DMS 273 (cell line): ENCODE results near the gene DLG2.
A peak's percentile ranks its signal among the peaks of the same experiment; 100 is the strongest.
"Not testable (repeated sequence)": the region's sequence is repeated elsewhere in the genome, so short reads cannot be mapped to it uniquely, and the experiment has no call there.

Source experiments
- DNase-seq: peaks from one replicate; lab custom pipeline; 2025; ENCODE audit not compliant: unreplicated experiment; lab: John Stamatoyannopoulos, UW

DLG2 gene

GRCh38 chr11:85042361-85042760 is 584.8 kb downstream of the DLG2 start:
- no peak for DNase-seq

GRCh38 chr11:85040166-85040565 is 587.0 kb downstream of the DLG2 start:
- no peak for DNase-seq

- DNase-seq = no peak
Observed at GRCh38 chr11:85029964-85030363, 597.2 kb downstream of the DLG2 start.

GRCh38 chr11:85028329-85029101 is 598.6 kb downstream of the DLG2 start:
- no peak for DNase-seq

DNA sequence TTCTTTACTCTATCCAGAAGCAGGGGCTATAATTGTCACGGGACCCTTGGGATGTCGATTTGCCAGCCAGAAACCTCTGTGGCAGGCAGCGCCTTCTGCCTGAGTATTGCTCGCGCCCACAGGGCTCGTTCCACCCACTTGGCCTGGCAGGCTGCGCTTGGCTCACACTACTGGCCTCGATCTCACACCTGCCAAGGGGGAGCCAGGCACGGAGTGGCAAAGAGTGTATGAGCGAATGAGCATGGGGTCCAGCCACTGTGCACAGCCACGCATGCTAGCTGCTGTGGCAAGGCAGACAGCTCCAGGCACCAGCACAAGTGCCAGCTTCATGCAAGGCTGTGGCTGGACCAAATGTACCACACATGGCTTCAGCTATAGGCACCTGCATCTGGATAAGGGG is 599.8 kb downstream of the DLG2 start:
- no peak for DNase-seq

- no peak for DNase-seq
Observed at GRCh38 chr11:85021058-85021457, 606.1 kb downstream of the DLG2 start.

DNA sequence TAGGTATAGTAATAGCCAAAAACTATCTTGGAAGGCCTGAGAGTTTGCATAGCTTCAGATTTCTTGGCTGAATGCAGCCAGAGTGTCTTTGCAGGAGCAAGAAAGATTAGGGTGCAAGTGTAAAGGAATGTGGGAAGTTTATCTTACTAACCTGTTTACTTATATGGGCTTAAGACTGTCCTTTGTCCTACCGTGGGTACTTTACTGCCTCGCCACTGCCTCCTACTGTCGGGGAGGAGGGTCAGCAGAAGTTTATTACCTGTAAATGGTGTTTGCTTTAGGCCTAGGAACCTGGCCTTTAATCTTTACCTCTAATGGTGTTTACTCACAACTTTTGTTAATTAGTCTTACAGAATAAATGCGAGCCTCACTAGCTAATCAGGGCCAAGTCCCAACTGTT is 633.8 kb downstream of the DLG2 start:
- DNase-seq = peak; percentile 35

DNA sequence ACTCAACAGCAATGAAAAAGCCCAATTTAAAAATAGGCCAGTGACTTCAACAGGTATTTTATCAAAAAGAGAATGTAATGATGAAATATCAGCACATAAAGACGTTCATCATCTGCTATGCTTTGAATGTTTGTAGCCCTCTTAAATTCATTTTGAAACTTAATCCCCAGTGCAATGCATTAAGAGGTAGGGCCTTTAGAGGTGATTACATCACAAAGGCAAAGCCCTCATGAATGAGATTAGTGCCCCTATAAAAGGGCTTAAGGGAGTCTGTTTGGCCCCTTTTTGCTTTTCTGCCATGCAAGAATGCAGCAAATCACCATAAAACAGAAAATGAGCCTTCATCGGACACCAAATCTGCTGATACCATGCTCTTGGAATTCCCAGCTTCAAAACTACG is 637.0 kb downstream of the DLG2 start:
- no peak for DNase-seq

DNA sequence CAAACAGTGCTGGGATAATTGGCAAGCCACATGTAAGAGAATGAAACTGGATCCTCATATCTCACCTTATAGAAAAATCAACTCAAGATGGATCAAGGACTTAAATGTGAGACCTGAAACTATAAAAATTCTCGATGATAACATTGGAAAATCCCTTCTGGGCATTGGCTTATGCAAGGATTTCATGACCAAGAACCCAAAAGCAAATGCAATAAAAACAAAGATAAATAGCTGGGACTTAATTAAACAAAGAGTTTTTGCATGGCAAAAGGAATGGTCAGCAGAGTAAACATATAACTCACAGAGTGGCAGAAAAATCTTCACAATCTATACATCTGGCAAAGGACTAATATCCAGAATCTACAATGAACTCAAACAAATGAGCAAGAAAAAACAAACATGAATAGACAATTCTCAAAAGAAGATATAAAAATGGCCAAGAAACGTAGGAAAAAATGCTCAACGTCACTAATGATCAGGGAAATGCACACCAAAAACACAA is 639.4 kb downstream of the DLG2 start:
- DNase-seq = not testable (repeated sequence)

DNA sequence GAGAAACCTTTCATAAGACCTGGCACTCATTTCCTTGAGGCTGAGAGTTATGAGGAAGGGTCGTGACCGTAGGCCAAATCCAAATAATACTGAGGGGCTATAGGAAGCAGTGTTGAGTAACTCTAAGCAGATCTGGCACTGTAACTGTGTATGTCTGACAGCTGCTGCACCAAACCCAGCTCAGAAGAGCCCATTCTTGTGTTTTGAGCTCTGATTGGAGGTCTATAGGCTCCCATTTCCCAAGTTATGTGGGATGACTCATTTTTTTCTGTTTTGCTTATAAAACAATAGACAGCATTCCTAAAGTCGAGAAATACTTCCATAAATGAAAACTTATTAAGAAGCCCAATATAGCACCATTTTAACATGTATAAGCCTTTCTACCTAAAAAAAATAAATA is 645.8 kb downstream of the DLG2 start:
- no peak for DNase-seq

DNA sequence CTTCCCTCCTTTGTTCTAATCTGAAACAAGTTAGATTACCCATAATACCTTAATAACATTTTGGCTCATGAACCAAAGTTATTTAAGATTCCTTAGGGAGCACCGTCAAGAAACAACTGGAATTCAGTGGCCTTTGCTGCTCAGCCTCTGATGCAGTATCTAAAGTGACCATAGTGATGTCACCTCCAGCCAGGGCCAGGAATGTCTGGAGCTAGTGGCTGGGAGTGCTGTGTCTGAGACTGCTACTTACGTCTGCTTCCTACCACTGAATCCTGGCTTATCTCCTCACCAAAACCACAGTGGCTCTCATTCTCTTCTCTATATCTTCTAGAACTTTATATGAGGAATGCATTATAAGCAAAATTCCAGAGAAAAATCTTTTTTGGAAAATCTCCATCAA is 658.0 kb downstream of the DLG2 start:
- DNase-seq = no peak

GRCh38 chr11:84965484-84965883 is 661.7 kb downstream of the DLG2 start:
- DNase-seq = no peak

- DNase-seq = no peak
Observed at GRCh38 chr11:84963240-84963639, 663.9 kb downstream of the DLG2 start.

GRCh38 chr11:84962018-84962417 is 665.1 kb downstream of the DLG2 start:
- DNase-seq = no peak

DNA sequence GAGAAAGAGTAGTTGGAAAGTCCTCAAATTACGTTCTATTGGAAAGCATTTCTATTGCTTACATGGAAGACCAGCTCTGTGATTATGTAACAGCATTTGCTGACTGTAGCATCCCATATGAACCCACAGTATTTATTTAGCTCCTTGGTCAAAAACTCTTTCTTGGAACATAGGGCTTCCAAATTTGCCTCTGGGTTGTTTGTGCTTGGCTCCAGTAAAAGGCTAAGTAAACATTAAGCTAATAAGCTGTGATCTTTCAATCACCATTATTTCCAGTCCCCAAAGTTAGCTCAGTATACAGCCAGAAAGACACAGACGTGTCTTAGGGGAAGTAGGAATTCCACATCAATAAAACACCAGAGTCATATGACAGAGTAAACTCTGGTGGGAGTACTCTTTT is 668.8 kb downstream of the DLG2 start:
- DNase-seq = no peak

GRCh38 chr11:84950569-84951270 is 676.4 kb downstream of the DLG2 start:
- DNase-seq = no peak

DNA sequence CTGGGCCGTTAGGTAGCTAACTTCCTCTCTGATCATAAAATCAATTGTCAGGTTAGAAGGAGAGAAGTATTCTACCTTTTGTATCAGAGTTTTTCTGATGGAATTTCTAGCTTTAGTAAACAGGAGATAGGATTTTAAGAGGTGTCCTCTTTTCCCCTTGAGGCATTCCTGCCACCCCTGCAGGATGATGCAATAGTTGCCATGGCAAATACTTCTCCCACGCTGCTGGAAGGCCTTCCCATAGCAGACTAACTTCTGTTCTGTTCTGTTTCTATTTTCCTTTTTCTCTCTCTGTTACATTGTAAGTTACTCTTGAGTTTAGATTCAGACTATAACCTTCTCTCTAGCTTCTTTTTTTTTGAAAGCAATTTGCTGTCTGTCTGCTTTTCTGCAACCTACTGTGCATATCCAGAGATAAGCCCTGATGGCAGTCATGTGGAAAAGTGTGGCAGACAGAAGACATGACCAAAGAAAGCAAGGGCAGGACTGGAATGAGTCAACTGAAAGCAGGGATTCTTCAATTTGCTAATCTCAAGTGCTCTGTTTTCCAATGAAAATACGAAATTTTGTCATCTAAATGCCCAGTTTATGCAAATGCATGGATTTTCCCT is 679.1 kb downstream of the DLG2 start:
- no peak for DNase-seq

- no peak for DNase-seq
Observed at GRCh38 chr11:84947070-84947469, 680.1 kb downstream of the DLG2 start.

DNA sequence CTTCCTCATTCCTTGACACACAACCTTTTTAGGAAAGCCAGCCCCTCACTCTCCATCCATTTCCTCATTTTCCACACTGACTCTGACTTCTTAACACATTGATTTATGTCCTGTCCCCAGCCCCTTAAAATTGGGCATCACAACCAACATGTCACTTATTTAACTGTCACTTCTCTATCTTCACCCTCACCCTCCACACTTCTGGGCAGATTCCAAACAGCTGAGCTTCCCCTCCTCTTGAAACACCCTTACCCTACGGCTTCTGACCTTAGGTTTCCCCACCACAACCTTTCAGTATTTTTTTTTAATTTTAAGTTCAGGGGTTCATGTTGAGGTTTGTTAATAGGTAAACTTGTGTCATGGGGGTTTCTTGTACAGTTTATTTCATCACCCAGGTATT is 696.3 kb downstream of the DLG2 start:
- no peak for DNase-seq

GRCh38 chr11:84929738-84930137 is 697.4 kb downstream of the DLG2 start:
- DNase-seq = no peak

DNA sequence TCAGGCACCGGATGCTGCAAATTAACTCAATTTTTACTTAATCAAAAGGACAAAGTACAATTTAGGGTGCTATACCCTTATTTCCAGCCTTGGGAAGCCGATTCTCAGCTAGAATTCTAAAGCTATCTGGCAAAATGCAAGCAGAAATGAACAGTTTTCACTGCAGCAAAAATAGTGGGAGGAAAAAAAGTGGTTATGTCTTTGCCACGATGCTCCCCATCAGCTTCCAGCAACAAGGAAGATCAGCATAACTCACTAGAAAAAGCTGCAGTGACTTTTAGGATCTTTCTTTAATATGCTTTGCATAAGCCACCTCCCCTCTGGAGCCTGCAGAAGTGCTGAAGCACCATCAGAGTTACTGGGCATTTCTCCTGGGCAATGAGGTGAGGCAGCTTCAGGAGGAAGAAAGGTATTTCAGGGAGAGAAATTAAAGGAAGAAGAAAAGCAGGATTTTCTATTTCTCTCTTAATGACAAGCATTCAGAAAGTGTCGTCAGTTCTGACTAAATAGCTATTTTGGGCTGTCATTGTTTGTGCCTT is 702.9 kb downstream of the DLG2 start:
- no peak for DNase-seq

DNA sequence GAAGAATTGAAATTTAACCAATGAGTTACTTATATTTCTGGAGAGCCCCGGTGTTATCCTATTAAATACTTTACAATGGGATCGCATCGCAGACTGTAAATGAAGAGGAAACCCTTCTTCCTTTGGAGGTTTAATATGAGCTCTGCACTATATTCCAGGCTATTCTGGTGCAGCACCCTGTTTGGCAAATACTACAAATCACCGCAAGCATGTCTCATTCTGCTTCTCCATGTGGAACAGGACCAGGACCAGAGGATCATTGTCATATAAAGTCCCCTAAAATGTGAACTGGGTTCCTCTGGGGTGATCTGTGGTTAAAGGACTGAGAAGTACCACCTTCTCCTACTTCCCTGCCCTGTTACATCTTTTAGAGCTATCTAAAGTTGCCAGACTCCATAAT is 703.7 kb downstream of the DLG2 start:
- DNase-seq = no peak
